Neutrophil (primary cell): Measurements from ENCODE around the gene RPUSD1.

Experiments
- H3K27ac ChIP-seq: fragments of 200-600 bp; sonication (generic); 2 replicates; pipeline ENCODE4 v1.5.1; 2016; ENCODE audit warnings: mild to moderate bottlenecking, moderate library complexity
- H3K27me3 ChIP-seq: fragments of 200-600 bp; sonication (generic); 2 replicates; pipeline ENCODE4 v1.6.0; 2016; ENCODE audit warnings: mild to moderate bottlenecking
- H3K36me3 ChIP-seq: fragments of 200-600 bp; sonication (generic); 2 replicates; pipeline ENCODE4 v1.5.1; 2017
- H3K4me1 ChIP-seq, 2 experiments: fragments of 200-600 bp in 1 of 2; sonication (generic) in 1 of 2; 1 replicate in 1 of 2; 2 replicates in 1 of 2; pipeline versions ENCODE4 v1.5.1 to v1.6.1; 2013 to 2016; ENCODE audit warnings: low read depth in 1 of 2, low read length in 1 of 2, mild to moderate bottlenecking in 1 of 2, moderate library complexity in 1 of 2; ENCODE audit not compliant: control insufficient read depth in 1 of 2, insufficient read depth in 1 of 2
- H3K4me3 ChIP-seq, 2 experiments: fragments of 200-600 bp in 1 of 2; sonication (generic) in 1 of 2; 1 replicate in 1 of 2; 2 replicates in 1 of 2; pipeline ENCODE4 v1.5.1; 2013 to 2016; ENCODE audit warnings: low read depth in 1 of 2, low read length in 1 of 2, mild to moderate bottlenecking in 1 of 2, moderate library complexity in 1 of 2
- H3K9me3 ChIP-seq: fragments of 200-600 bp; sonication (generic); 2 replicates; pipeline ENCODE4 v1.5.1; 2016
- TF ChIP-seq, protein P1 (sequence below): fragments of 200-600 bp; sonication (generic); IDR thresholded peaks from 2 replicates; pipeline ENCODE4 v1.5.1; 2016; ENCODE audit warnings: antibody characterized with exemption

Gene RPUSD1

DNA sequence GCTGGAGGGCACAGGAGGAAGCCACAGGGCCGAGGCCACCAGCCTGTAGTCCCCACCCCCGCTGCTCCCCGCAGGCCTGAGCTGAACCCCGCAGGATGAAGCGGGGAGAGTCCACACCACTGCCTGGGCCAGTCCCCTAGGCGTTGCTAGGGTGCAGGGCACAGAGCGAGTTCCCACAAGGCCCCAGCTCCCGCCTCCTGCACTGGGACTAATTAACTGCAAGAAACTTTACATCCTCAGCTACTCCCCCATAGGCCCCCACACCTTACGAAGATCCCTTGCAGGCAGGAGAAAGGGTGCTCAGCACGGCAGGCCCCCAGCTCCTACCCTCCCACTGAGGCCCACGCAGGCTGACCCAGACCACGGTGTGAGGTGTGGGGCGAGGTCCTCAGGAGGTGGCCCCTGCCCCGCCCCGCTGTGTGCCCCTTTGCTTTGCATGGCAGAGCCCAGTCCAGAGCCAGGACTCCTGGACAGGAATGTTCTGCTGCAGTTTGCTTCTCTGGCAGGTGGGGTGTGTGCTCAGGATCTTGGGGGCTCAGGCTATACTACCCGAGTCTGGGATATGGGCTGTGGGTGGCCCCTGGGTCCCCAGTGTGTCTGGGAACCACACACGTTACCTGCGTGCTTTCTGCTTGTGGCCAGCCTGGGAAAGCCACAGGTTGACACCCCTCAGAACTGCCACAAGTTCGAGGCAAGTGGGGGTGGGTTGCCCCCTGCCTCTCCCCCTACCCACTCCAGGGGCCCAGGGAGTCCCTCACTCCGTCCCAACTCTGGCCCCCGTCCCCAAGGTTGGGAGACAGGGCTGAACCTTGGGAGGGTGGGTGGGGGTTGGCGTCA, 11.1 kb upstream of the RPUSD1 start:
- Histone ChIP-seq H3K4me1 (no peaks in the 10 kb centered on the region), H3K27me3 (peaks cover 51% of the 10 kb centered on the region), H3K9me3 (no peaks in the 10 kb centered on the region), H3K36me3 (no peaks in the 10 kb centered on the region), H3K27ac (no peak overlapping the region), H3K4me3 (no peak overlapping the region)
- TF ChIP-seq, protein P1, sequence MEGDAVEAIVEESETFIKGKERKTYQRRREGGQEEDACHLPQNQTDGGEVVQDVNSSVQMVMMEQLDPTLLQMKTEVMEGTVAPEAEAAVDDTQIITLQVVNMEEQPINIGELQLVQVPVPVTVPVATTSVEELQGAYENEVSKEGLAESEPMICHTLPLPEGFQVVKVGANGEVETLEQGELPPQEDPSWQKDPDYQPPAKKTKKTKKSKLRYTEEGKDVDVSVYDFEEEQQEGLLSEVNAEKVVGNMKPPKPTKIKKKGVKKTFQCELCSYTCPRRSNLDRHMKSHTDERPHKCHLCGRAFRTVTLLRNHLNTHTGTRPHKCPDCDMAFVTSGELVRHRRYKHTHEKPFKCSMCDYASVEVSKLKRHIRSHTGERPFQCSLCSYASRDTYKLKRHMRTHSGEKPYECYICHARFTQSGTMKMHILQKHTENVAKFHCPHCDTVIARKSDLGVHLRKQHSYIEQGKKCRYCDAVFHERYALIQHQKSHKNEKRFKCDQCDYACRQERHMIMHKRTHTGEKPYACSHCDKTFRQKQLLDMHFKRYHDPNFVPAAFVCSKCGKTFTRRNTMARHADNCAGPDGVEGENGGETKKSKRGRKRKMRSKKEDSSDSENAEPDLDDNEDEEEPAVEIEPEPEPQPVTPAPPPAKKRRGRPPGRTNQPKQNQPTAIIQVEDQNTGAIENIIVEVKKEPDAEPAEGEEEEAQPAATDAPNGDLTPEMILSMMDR: no peak

DNA sequence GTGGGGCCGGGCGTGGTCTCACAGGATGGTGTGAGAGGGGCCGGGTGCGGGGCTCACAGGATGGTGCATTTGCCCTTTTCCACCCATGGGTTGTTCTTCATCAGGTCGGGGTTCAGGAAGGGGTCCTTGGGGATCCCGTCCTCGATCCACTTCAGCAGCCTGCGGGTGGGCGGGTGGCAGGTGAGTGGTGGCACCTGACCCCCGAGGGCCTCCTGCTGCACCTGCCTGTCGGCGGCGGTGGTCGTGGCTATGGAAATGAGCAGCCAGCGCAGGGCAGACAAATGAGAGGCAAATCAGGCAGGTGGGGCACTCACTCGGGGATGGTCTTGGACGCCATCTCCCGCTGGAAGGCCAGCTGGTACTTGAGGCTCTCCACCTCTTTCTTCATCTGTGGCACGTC, 10.5 kb upstream of the RPUSD1 start:
- peaks cover 49% of the 10 kb centered on the region for H3K27me3 ChIP-seq
- no peak overlapping the region for H3K27ac ChIP-seq
- no peaks in the 10 kb centered on the region for H3K4me1 ChIP-seq
- H3K4me3 ChIP-seq: no peak overlapping the region
- peaks cover 6% of the 10 kb centered on the region for H3K36me3 ChIP-seq
- TF ChIP-seq, protein P1: no peak
- H3K9me3 ChIP-seq: no peaks in the 10 kb centered on the region

DNA sequence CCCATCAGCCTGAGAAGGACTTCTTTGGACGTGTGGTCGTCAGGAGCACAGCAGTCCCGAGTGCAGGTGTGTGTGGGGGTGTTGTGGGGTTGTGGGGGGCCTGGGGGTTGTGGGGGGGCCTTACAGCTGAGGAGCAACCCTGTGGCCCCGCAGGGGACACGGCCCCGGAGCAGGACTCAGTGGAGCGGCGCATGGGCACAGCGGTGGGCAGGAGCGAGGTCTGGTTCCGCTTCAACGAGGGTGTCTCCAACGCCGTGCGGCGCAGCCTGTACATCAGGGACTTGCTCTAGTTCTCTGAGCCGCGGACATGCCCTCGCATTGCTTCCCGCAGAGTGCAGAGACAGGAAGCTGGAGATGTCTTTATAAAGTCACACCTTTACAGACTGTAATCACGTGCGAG, 9.5 kb upstream of the RPUSD1 start:
- TF ChIP-seq, protein P1: no peak
- H3K36me3 ChIP-seq: peaks cover 15% of the 10 kb centered on the region
- H3K27me3 ChIP-seq: peaks cover 43% of the 10 kb centered on the region
- H3K9me3 ChIP-seq: no peaks in the 10 kb centered on the region
- no peaks in the 10 kb centered on the region for H3K4me1 ChIP-seq
- H3K27ac ChIP-seq: no peak overlapping the region
- H3K4me3 ChIP-seq: no peak overlapping the region

DNA sequence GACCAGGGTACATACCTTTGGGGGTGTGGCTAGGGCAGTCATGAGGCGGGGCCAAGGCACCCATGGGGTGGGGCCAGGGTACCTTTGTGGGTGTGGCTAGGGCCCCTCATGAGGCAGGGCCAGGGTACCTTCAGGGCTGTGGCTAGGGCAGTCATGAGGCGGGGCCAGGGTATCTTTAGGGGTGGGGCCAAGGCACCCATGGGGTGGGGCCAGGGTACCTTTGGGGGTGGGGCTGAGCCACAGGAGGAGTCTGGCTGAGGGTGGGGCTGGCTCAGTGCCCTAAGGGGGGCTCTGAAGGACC, 8.9 kb upstream of the RPUSD1 start:
- TF ChIP-seq, protein P1: no peak
- H3K4me3 ChIP-seq: no peak overlapping the region

GRCh38 chr16:796296-797119, 8.3 kb upstream of the RPUSD1 start:
- TF ChIP-seq, protein P1: no peak
- Histone ChIP-seq H3K36me3 (peaks cover 27% of the 10 kb centered on the region), H3K9me3 (no peaks in the 10 kb centered on the region), H3K27ac (no peak overlapping the region), H3K4me1 (no peaks in the 10 kb centered on the region), H3K27me3 (peaks cover 31% of the 10 kb centered on the region), H3K4me3 (no peak overlapping the region)

More for the DNA sequence above, 8.9 kb upstream of the RPUSD1 start:
- peaks cover 36% of the 10 kb centered on the region for H3K27me3 ChIP-seq
- no peaks in the 10 kb centered on the region for H3K9me3 ChIP-seq
- H3K4me1 ChIP-seq: no peaks in the 10 kb centered on the region
- H3K27ac ChIP-seq: no peak overlapping the region
- peaks cover 22% of the 10 kb centered on the region for H3K36me3 ChIP-seq
